Ishikawa (cell line): Measurements from ENCODE around the gene CAMK1G.

ENCODE experiments used
- CEBPB ChIP-seq: IDR thresholded peaks from 2 replicates; pipeline ENCODE4 v1.6.1; 2012
- CREB1 ChIP-seq: IDR thresholded peaks from 2 replicates; pipeline ENCODE4 v1.6.1; 2012; ENCODE audit warnings: low read depth
- EGR1 ChIP-seq: IDR thresholded peaks from 2 replicates; pipeline ENCODE4 v1.6.1; 2012
- EP300 ChIP-seq: IDR thresholded peaks from 2 replicates; pipeline ENCODE4 v1.6.1; 2012; ENCODE audit warnings: borderline replicate concordance
- FOXM1 ChIP-seq: IDR thresholded peaks from 2 replicates; pipeline ENCODE4 v1.6.1; 2012; ENCODE audit warnings: low read depth, borderline replicate concordance
- NFIC ChIP-seq: IDR thresholded peaks from 2 replicates; pipeline ENCODE4 v1.6.1; 2012
- RAD21 ChIP-seq: IDR thresholded peaks from 2 replicates; pipeline ENCODE4 v1.6.1; 2012; ENCODE audit warnings: low read depth
- TAF1 ChIP-seq: IDR thresholded peaks from 2 replicates; pipeline ENCODE4 v1.6.1; 2012; ENCODE audit warnings: low read depth, mild to moderate bottlenecking
- TCF12 ChIP-seq: IDR thresholded peaks from 2 replicates; pipeline ENCODE4 v1.6.1; 2012; ENCODE audit warnings: low read depth
- TEAD4 ChIP-seq: IDR thresholded peaks from 2 replicates; pipeline ENCODE4 v1.6.1; 2012
- YY1 ChIP-seq: IDR thresholded peaks from 2 replicates; pipeline ENCODE4 v1.6.1; 2012; ENCODE audit warnings: low read depth
- ZBTB7A ChIP-seq: IDR thresholded peaks from 2 replicates; pipeline ENCODE4 v1.6.1; 2012; ENCODE audit warnings: low read depth
- TF ChIP-seq, protein P1 (sequence below): IDR thresholded peaks from 2 replicates; pipeline ENCODE4 v1.6.1; 2012; ENCODE audit warnings: low read depth, mild to moderate bottlenecking
- TF ChIP-seq, protein P2 (sequence below): IDR thresholded peaks from 2 replicates; pipeline ENCODE4 v1.6.1; 2012
- TF ChIP-seq, protein P3 (sequence below): IDR thresholded peaks from 2 replicates; pipeline ENCODE4 v1.6.1; 2012

CAMK1G gene

DNA sequence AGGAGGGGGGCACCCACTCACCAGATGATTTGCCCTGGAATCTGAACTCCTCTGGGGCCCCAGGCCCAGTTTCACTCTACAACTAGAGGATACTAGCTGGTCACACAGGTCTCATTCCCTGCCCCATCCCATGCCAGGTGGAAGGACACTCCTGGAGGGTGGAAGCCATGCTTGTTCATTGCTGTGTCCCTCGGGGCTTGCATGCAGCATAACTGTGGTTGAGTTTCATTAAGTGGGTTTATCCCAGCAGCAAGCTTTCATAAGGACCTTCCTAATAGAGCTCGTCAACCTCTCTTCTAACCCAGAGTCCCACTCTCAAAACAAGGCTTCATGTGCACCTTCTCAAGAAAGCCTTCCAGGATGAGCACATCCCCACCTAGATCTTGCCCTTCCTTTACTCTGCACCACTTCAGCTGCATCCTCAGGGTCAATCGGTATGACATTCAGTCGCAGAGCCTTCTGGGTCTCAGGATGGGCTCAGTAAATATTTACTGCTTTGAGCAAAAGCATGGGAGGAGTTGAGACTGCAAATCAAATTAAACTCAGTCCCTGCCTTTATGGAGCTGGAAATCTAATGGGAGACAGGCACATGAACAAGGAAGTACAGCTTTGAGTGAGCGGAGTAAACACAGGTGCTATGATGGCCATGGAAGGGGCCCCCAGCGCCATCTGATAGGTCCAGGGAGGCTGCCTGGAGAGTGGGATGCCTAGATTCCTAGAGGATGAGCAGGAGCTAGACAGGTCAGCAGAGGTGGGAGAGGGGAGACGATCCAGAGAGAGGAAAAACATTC, 36.4 kb downstream of the CAMK1G start:
- TF ChIP-seq EP300: no peak
- no peak for TF ChIP-seq ZBTB7A
- TF ChIP-seq, protein P1, sequence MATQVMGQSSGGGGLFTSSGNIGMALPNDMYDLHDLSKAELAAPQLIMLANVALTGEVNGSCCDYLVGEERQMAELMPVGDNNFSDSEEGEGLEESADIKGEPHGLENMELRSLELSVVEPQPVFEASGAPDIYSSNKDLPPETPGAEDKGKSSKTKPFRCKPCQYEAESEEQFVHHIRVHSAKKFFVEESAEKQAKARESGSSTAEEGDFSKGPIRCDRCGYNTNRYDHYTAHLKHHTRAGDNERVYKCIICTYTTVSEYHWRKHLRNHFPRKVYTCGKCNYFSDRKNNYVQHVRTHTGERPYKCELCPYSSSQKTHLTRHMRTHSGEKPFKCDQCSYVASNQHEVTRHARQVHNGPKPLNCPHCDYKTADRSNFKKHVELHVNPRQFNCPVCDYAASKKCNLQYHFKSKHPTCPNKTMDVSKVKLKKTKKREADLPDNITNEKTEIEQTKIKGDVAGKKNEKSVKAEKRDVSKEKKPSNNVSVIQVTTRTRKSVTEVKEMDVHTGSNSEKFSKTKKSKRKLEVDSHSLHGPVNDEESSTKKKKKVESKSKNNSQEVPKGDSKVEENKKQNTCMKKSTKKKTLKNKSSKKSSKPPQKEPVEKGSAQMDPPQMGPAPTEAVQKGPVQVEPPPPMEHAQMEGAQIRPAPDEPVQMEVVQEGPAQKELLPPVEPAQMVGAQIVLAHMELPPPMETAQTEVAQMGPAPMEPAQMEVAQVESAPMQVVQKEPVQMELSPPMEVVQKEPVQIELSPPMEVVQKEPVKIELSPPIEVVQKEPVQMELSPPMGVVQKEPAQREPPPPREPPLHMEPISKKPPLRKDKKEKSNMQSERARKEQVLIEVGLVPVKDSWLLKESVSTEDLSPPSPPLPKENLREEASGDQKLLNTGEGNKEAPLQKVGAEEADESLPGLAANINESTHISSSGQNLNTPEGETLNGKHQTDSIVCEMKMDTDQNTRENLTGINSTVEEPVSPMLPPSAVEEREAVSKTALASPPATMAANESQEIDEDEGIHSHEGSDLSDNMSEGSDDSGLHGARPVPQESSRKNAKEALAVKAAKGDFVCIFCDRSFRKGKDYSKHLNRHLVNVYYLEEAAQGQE: no peak
- no peak for TF ChIP-seq NFIC
- no peak for TF ChIP-seq FOXM1
- no peak for TF ChIP-seq CREB1
- no peak for TF ChIP-seq RAD21
- TF ChIP-seq, protein P2, sequence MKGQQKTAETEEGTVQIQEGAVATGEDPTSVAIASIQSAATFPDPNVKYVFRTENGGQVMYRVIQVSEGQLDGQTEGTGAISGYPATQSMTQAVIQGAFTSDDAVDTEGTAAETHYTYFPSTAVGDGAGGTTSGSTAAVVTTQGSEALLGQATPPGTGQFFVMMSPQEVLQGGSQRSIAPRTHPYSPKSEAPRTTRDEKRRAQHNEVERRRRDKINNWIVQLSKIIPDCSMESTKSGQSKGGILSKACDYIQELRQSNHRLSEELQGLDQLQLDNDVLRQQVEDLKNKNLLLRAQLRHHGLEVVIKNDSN: no peak
- no peak for TF ChIP-seq TAF1
- no peak for TF ChIP-seq YY1
- TF ChIP-seq TCF12: no peak

DNA sequence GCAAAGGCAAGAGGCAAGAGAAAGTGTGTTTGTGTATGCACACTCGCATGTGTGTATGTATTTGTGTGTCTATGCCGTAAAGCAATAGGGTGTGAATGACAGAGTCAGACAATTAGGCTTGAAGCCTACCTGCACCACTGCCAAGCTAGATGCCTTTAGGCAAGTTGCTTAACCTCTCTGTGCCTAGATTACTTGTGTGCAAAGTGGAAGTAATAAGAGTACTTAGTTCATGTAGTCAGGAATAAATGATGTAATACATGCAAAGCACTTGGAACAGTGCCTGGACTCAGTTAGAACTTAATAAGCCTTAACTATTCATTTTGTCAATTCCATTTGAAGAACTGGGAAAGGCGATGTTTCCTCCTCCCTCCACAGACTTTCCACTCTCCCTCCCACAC, 37.0 kb downstream of the CAMK1G start:
- no peak for TF ChIP-seq RAD21
- TF ChIP-seq ZBTB7A: no peak
- no peak for TF ChIP-seq EGR1
- TF ChIP-seq, protein P3, sequence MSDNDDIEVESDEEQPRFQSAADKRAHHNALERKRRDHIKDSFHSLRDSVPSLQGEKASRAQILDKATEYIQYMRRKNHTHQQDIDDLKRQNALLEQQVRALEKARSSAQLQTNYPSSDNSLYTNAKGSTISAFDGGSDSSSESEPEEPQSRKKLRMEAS: no peak
- TF ChIP-seq FOXM1: no peak
- TF ChIP-seq CREB1: no peak
- TF ChIP-seq, protein P2: no peak
- no peak for TF ChIP-seq TEAD4
- no peak for TF ChIP-seq TAF1
- no peak for TF ChIP-seq NFIC
- TF ChIP-seq YY1: no peak
- TF ChIP-seq TCF12: no peak
- no peak for TF ChIP-seq EP300
- no peak for TF ChIP-seq CEBPB
- TF ChIP-seq, protein P1: no peak

DNA sequence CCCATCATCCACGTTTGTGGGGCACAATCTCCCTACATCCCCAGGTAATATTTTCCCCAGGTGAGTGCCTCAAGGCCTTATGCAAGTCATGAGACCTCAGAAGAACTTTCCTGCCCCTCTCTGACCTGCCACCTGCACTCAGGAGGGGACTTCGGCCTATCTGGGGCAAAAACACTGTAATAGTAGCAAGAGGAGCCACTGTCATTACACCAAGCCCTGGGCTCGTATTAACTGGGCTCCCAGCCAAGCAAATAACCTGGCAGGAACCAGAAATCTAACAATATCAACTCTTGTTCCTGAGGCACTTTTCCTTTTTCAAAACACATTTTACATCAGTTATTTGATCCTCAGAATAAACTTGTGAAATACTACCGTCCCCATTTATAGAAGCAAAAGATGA, 37.8 kb downstream of the CAMK1G start:
- no peak for TF ChIP-seq FOXM1
- no peak for TF ChIP-seq CREB1
- TF ChIP-seq EGR1: no peak
- TF ChIP-seq, protein P3: no peak
- TF ChIP-seq, protein P1: no peak
- no peak for TF ChIP-seq TAF1
- TF ChIP-seq, protein P2: no peak
- TF ChIP-seq TCF12: no peak
- TF ChIP-seq TEAD4: no peak
- no peak for TF ChIP-seq YY1
- no peak for TF ChIP-seq CEBPB
- no peak for TF ChIP-seq RAD21
- TF ChIP-seq EP300: no peak
- no peak for TF ChIP-seq NFIC
- TF ChIP-seq ZBTB7A: no peak
